ENCODE results near the gene ZIC5. TPM values are rescaled to one million over a fixed set of nuclear protein-coding genes. Genes with fewer than 3 reads are reported as not detected.

The ZIC5 gene
- total RNA-seq, 1 donor from 2014 or later = not detected

DNA sequence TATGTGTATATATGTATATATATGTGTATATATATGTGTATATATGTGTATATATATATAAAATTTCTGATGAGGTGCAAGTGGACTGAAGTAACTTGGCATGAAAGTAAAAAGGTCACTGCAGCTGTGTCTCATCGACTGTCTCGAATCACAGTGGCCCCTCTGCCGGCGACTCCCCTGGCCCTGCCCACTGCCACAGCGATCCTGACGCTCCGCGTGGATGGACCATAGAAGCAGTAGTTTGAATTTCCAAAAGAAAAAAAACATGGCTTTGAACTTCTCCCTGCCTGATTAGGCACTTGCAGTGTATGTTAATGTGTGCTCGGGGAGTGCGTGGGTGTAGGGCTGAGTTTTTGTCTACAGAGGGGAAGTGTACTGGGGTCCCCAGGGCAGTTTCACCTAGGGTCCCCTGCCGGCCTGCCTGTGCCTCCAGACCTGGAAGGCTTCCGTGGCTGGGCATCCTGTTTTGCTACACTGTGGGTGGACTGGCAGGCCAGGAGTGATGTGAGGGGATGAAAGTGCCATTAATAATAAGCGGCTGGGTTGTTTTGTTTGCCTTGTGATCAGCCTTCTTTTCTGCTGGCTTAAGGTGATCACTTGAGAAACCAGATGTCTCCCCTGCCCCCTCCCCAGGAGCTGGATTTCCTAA, 10.8 kb downstream of the ZIC5 start:
- DNase-seq (ENCODE audit: low read depth) = no peak

DNA sequence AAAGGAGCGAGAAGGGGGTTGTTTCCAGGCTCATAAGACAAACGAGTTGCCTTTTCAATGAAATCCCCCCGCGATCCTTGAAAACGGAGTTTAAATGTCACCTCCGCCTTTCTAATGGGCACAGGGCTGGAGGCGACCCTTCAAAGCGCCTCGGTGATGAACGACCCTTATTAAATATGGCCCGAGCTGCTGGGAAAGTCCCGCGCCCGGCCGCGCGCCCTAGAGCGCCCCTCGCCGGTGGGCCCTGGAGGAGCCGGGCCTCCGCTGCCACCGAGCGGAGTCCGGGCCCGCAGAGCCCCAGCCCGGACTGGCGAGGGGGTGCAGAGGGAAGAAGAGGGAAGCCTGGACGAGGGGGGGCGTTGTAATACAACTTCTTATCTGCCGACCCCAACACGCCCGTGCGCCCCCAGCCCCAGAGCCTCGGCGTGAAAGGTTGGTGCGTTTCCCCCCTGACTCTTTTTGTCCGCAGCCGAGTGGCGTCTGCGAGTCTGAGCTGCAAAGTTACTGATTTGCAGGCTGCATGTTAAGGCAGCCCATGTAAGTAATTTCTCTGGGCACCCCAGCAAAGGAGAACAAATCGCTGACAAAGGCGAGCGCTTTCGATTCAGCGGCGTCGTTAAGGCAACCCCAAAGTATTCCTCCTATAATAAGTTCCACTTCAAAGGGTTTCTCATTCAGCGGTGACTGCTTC, 11.9 kb downstream of the ZIC5 start:
- DNase-seq (ENCODE audit: low read depth) = no peak
- Histone ChIP-seq H3K27me3 (ENCODE audit: control insufficient read depth, insufficient read depth, low read length) (peaks cover 65% of the 10 kb centered on the region), H3K36me3 (ENCODE audit: control insufficient read depth, insufficient read depth, low read length) (no peaks in the 10 kb centered on the region), H3K4me3 (ENCODE audit: low read depth, low read length) (no peak overlapping the region)
- TF ChIP-seq, protein P1, sequence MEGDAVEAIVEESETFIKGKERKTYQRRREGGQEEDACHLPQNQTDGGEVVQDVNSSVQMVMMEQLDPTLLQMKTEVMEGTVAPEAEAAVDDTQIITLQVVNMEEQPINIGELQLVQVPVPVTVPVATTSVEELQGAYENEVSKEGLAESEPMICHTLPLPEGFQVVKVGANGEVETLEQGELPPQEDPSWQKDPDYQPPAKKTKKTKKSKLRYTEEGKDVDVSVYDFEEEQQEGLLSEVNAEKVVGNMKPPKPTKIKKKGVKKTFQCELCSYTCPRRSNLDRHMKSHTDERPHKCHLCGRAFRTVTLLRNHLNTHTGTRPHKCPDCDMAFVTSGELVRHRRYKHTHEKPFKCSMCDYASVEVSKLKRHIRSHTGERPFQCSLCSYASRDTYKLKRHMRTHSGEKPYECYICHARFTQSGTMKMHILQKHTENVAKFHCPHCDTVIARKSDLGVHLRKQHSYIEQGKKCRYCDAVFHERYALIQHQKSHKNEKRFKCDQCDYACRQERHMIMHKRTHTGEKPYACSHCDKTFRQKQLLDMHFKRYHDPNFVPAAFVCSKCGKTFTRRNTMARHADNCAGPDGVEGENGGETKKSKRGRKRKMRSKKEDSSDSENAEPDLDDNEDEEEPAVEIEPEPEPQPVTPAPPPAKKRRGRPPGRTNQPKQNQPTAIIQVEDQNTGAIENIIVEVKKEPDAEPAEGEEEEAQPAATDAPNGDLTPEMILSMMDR (IDR thresholded peaks at IDR 0.05; ENCODE audit: insufficient read depth, low read length, severe bottlenecking) = no peak
- no peak for FAIRE-seq

More for the DNA sequence above, 10.8 kb downstream of the ZIC5 start:
- Histone ChIP-seq H3K27me3 (ENCODE audit: control insufficient read depth, insufficient read depth, low read length) (peaks cover 59% of the 10 kb centered on the region), H3K4me3 (ENCODE audit: low read depth, low read length) (no peak overlapping the region), H3K36me3 (ENCODE audit: control insufficient read depth, insufficient read depth, low read length) (no peaks in the 10 kb centered on the region)
- TF ChIP-seq, protein P1 (IDR thresholded peaks at IDR 0.05; ENCODE audit: insufficient read depth, low read length, severe bottlenecking) = no peak
- FAIRE-seq = no peak

DNA sequence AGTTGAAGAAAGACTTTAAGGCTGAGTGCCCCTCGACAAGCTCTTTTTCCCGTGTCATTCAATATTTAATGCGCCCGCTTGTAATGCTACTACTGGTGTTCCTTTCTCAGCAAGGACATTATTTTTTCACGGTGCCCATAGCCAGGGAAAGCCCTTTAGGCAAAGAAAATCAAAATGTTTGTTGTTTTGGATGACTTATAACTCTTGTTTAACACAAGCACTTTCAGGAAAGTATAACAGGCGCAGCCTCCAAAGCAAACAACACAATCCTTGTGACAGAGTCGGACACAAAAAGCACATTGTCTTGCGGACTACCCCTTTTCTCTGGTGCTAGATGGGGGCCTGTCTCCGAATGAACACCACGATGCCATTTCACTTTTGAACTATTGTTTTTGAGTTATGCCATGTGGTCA, 12.4 kb downstream of the ZIC5 start:
- no peak overlapping the region for H3K4me3 ChIP-seq (ENCODE audit: low read depth, low read length)
- no peak for DNase-seq (ENCODE audit: low read depth)
- no peak for FAIRE-seq
- peaks cover 65% of the 10 kb centered on the region for H3K27me3 ChIP-seq (ENCODE audit: control insufficient read depth, insufficient read depth, low read length)
- TF ChIP-seq, protein P1 (IDR thresholded peaks at IDR 0.05; ENCODE audit: insufficient read depth, low read length, severe bottlenecking) = no peak
- no peaks in the 10 kb centered on the region for H3K36me3 ChIP-seq (ENCODE audit: control insufficient read depth, insufficient read depth, low read length)

DNA sequence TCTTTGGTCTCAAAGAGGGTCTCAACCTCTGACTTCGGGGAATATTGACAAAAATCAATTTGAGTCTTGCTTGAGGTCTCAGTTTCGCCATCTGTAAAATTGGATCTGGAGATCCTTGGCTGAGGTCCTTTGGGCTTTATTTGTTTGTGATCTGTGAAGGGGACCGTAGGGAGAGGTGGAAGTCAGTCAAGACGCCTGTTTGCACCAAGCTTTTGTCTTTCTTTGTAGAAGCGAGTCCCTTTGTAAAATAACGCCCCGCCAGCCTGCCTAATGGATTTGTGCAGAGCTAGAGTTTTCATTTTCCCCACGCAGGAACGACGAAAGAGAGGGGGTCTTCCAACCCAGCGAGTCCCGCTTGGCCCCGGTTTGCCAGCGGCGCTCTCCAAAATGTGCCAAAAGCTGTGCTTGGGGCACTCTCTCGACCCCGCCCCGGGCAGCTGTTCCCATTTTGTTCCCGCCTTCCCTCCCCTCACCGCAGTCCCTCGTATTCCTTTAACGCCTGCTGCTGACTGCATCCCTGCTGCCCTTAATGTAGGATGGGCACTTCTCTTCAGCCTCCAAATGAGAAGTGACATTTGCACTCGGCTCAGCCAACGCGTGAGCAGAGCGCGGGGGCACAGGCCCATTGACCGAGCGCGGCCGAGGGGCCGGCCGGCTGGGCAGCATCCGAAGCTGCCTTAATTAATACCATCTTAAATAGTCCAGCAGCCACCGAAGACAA, 13.0 kb downstream of the ZIC5 start:
- TF ChIP-seq, protein P1 (IDR thresholded peaks at IDR 0.05; ENCODE audit: insufficient read depth, low read length, severe bottlenecking) = no peak
- Histone ChIP-seq H3K36me3 (ENCODE audit: control insufficient read depth, insufficient read depth, low read length) (no peaks in the 10 kb centered on the region), H3K4me3 (ENCODE audit: low read depth, low read length) (no peak overlapping the region), H3K27me3 (ENCODE audit: control insufficient read depth, insufficient read depth, low read length) (peaks cover 67% of the 10 kb centered on the region)
- DNase-seq (ENCODE audit: low read depth) (no peak), FAIRE-seq (no peak)

DNA sequence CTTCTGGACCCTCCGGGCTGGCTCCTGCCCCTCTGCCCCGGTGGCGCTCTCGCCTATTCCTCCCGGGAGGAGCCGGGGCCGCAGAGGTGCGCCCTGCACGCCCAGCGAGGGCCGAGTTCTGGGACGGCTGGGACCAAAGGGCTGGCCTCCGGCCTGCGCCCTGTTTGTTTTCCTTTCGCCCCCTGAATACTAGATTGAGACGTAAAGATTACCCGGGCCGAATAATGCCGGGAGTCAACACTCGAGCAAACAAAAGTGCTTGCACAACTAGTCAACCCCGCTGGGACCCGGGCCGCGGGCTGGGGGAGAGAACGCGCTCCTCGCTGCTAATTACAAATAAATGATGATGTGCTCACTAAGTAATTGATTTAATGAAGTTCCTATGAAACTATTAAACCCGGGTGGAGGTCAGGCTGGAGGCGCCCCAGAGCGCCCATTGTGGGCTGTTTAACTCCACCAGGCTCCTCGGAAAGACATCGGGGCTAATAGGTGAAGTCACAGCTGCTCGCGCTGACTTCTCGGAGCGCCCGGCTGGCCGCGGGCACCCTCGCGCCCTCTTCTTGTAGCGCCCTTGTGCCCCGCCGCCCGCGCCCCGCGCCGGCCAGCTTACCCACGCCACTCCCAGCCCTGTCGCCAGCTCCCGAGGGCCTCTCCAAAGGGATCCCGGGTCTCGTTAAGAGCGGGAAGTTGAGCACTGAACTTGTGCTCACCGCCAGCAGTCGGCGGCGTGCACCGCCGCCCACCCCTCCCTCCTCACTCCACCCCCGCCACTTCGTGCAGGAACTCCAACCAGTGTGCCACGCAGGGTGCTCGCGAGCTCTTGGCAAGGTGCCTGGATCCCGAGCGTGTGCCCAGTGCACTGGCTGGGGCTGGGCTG, 14.9 kb downstream of the ZIC5 start:
- H3K27me3 ChIP-seq (ENCODE audit: control insufficient read depth, insufficient read depth, low read length) = peaks cover 64% of the 10 kb centered on the region
- no peak for DNase-seq (ENCODE audit: low read depth)
- FAIRE-seq = no peak
- H3K36me3 ChIP-seq (ENCODE audit: control insufficient read depth, insufficient read depth, low read length) = no peaks in the 10 kb centered on the region
- TF ChIP-seq, protein P1 (IDR thresholded peaks at IDR 0.05; ENCODE audit: insufficient read depth, low read length, severe bottlenecking) = no peak
- no peak overlapping the region for H3K4me3 ChIP-seq (ENCODE audit: low read depth, low read length)

All from bronchial epithelial cell (primary cell).